GM21526 (cell line): ENCODE measurements around the gene LGALS3BP.
"Not testable (repeated sequence)": the region's sequence is repeated elsewhere in the genome, so short reads cannot be mapped to it uniquely, and the experiment has no call there.

Experiments
- ATAC-seq: cut with Tn5 transposase; IDR thresholded peaks from one replicate; pipeline ENCODE4 v1.9.1; 2021; ENCODE audit warnings: moderate library complexity; ENCODE audit not compliant: unreplicated experiment, low FRiP score

Gene LGALS3BP

GRCh38 chr17:78966123-78966813, 13.5 kb downstream of the LGALS3BP start:
- no peak for ATAC-seq

GRCh38 chr17:78965491-78965924, 14.2 kb downstream of the LGALS3BP start:
- ATAC-seq: no peak

GRCh38 chr17:78963378-78963777, 16.3 kb downstream of the LGALS3BP start:
- no peak for ATAC-seq

GRCh38 chr17:78962984-78963348, 16.8 kb downstream of the LGALS3BP start:
- ATAC-seq: not testable (repeated sequence)

- no peak for ATAC-seq
Observed at GRCh38 chr17:78962345-78962983, 17.3 kb downstream of the LGALS3BP start.

GRCh38 chr17:78961571-78961970, 18.2 kb downstream of the LGALS3BP start:
- no peak for ATAC-seq

- ATAC-seq: no peak
Observed at GRCh38 chr17:78960928-78961327, 18.8 kb downstream of the LGALS3BP start.

GRCh38 chr17:78959803-78960202, 19.9 kb downstream of the LGALS3BP start:
- ATAC-seq: no peak

GRCh38 chr17:78958641-78959127, 21.0 kb downstream of the LGALS3BP start:
- no peak for ATAC-seq

- ATAC-seq: no peak
Observed at GRCh38 chr17:78957128-78957527, 22.6 kb downstream of the LGALS3BP start.

- no peak for ATAC-seq
Observed at GRCh38 chr17:78956254-78956653, 23.5 kb downstream of the LGALS3BP start.

- ATAC-seq: no peak
Observed at GRCh38 chr17:78954684-78955083, 25.0 kb downstream of the LGALS3BP start.

- no peak for ATAC-seq
Observed at GRCh38 chr17:78953356-78954350, 26.1 kb downstream of the LGALS3BP start.

- no peak for ATAC-seq
Observed at GRCh38 chr17:78952706-78953105, 27.0 kb downstream of the LGALS3BP start.

- no peak for ATAC-seq
Observed at GRCh38 chr17:78951967-78952551, 27.7 kb downstream of the LGALS3BP start.

- no peak for ATAC-seq
Observed at GRCh38 chr17:78950870-78951269, 28.9 kb downstream of the LGALS3BP start.

GRCh38 chr17:78947235-78948149, 32.2 kb downstream of the LGALS3BP start:
- ATAC-seq: no peak

GRCh38 chr17:78946631-78947030, 33.1 kb downstream of the LGALS3BP start:
- ATAC-seq: no peak

- no peak for ATAC-seq
Observed at GRCh38 chr17:78946131-78946530, 33.6 kb downstream of the LGALS3BP start.
